HG02623 (cell line): Measurements from ENCODE around the gene DUSP14.

Source experiments
- ATAC-seq: cut with Tn5 transposase; IDR thresholded peaks from one replicate; pipeline ENCODE4 v1.9.1; 2021; ENCODE audit warnings: moderate library complexity; ENCODE audit not compliant: unreplicated experiment

Gene DUSP14

DNA sequence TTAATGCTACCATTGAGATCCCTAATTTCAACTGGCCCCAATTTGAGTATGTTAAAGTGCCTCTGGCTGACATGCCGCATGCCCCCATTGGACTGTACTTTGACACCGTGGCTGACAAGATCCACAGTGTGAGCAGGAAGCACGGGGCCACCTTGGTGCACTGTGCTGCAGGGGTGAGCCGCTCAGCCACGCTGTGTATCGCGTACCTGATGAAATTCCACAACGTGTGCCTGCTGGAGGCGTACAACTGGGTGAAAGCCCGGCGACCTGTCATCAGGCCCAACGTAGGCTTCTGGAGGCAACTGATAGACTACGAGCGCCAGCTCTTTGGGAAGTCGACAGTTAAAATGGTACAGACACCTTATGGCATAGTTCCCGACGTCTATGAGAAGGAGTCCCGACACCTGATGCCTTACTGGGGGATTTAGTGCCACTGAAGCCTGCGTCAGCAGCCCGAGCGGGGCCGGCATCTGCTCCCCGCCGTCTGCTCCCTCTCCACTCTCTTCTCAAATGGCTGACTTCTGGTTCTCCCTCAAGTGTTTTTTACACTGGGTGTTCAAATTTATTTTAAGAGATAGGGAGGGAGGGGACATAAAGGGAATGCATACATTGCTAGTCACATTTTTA lies 22.9 kb downstream of the DUSP14 start:
- no peak for ATAC-seq

DNA sequence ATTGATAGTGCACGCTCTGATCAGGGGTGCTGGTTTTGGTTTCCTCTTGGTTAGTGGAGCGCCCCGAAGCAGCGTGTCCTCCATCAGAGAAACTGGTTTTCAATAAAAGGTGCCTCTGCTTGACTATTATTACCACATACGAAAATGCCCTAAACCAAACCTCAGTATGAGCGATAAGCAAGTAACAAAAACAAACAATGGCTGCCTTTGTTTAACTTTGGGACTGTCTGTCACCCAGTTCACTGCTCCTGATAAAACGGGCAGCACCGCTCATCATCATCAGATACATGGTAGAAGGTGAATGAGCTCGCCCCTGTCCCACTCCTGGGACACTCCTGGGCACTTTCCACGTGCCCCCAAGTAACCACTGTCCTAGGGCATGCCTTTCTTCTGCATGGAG lies 24.0 kb downstream of the DUSP14 start:
- no peak for ATAC-seq

DNA sequence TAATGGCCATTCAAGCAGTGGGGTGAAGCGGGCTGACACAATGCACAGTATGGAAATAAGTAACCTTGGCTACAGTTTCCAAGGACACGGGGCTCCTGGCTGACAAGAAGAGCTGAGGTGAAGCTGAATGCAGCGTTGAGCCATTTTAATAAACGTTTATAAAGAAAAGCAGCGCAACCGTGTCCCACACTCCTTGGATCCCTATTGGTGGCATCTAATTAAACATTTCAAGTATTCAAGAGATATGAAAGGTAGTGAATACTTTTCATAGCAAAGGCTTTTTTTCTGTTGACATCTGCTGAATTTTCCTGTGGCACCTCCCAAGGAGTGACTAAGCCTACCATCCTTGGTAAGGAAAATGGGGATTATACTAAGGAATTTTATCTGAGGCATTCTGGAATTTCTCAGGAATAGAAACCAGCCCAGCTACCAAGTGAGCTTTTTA lies 26.5 kb downstream of the DUSP14 start:
- no peak for ATAC-seq

DNA sequence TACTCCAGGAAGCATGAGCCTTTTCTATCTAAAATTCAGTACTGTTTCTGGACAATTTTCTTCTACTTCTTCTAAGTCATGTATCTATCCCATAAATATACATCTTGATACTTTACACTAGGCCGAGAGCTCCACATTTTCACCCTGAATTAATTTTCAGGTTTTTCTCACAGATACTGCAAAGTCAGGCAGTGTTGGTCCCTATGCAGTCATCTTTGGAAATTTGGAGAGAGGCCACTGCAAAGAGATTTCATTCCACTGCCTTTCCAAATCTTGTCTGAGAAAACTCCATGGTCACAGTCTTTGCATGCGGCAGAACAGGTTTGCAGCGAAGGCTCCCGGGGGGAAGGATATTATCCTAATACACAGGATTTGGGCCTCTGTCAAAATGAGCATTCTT lies 28.2 kb downstream of the DUSP14 start:
- no peak for ATAC-seq

DNA sequence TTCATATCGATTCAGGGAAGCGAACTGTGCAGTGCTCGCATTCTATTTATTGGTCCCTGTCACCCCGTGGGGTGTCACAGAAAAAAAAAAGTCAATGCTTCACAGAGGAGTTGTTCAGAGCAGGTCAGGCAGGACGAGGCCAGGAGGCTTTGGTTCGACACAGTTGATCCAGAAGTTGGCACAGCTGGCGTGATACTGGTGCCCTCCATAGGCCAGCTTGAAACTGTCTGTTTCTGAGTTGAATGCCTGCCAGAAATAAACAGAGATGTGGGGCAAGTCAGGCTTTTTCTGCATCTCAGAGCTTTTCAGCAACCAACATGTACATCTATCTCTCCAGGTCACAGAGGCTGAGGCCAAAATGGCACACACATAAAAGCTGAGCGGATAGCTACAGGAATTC lies 29.1 kb downstream of the DUSP14 start:
- no peak for ATAC-seq

DNA sequence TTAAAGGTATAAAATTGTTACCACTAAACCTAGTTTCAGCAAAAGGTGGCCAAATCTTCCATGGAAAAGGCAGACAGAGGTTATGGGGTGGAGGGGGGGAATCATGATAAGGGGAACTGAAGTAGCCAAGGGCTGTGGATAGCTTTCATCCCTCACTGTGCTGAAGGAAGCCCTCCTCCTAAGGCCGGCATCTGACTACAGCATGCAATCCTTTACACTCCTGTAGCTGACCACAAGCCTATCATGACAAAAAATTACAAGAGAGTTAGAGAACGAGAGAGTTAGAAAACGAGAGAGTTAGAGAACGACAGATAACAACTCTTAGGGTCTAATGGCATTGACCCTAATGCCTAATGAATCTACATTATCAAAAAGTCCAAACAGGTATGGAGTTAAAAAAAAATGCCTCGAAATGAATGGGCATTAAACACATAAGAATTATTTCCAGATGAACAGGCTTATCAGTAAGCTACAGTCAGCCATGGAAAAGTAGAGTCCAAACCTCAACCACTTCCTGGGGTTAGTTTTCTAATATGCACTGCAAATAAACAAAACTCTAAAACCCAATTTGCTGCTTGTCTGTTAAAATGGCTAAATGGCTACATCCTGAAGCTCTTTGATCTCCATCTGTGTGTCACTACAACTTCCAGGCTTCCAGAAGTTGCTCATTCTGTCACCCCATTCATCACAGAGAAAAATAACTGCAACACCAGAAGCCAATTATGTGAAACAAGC lies 29.7 kb downstream of the DUSP14 start:
- ATAC-seq: no peak

DNA sequence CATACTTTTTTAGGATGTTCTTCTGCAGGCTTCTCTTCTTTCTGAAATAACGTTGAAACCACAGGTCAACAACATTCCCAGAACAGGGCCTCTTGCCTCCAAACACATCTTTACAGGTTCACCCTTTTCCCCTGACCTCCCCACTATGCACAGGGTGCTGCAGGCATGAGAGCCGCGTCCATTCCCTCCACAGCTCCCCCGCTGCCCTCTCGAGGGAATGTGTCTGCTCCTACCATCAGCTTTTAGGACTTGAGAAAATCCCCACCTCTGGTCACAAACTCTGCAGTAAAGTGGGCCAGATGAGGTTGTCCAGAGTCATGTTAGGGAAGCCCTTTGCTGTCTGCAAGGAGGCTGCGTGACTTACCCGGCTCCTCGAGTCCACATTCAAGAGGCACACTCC lies 30.5 kb downstream of the DUSP14 start:
- ATAC-seq: no peak

DNA sequence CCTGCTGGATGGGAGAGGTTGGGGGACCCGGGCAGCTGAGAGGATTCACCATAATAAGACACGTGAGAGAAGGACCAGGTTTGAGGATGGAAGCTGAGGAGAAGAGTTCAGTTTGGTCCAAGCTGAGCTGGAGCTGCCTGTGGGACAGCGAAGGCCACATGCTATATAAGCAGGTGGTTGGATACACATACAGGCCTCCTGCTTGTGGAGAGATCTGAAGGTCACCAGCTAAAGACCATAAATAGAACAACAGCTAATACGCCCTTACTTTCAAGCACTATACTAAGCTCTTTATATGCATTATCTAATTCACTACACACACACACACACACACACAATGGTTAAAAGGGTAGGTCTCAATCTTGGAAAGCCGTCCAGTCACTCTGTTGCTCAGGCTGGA lies 32.1 kb downstream of the DUSP14 start:
- ATAC-seq: no peak

DNA sequence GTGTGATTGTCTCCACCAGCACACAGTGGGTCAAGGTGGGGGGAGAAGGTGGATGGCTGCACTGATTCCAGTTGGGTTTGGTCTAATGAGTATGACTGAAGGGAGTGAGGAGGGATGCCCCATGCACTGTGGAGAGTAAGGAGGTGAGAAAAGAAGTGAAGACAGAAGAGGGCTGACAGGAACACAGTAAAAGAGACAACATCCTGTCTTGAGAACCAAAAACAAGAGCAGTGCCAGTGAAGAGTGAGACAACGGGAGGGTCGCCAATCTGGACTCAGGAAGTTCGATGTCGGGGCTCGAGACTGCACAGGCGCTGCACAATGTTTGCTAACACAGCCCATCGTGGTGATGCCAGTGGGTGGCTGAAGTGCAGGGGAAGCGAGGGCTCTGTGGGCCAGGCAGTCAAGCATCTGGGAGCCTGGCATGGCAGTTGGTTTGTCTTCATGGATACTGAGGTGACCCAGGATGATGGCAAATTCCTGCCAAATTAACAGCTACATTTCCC lies 34.1 kb downstream of the DUSP14 start:
- ATAC-seq: no peak

DNA sequence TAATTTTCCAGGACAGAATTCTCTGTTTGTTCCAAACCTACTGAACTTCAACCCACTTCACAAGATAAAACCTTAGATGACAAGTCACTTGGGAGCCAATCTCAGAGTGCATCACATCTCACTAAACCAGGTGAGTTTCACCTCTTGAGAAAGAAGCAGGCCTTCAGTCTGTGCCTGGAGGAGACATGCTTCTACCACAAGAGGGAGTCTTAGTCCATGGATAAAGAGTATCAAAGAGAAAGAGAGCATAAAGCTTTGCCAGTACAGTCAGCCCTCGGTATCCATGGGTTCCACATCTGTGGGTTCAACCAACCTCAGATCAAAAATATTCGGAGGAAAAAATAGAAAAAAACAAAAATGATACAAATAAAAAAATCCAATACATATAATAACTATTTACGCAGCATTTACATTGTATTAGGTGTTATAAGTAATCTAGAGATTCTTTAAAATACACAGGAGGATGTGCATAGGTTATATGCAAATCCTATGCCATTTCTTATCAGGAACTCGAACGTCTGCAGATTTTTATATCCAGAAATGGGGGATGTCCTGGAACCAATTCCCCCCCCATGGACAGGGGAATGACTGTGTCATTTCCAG lies 37.7 kb downstream of the DUSP14 start:
- ATAC-seq: no peak

DNA sequence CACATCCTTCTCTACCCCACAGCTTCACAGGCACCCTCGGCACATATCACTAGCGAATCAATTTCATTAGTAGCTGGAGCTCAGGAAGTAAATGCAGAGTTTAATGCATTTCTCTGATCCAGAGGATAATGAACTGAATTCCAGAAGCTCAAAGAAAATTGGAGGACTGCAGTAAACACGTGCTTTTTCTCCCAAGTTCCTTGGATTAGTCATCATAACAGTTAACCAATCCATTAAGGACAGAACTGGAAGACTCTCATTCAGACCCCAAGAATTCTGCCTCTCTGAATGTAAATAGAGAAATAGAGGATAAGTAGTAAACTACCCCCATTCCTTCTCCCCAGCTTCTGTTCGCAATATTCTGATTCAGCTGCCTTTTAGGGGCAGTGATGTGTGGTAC lies 40.7 kb downstream of the DUSP14 start:
- no peak for ATAC-seq

DNA sequence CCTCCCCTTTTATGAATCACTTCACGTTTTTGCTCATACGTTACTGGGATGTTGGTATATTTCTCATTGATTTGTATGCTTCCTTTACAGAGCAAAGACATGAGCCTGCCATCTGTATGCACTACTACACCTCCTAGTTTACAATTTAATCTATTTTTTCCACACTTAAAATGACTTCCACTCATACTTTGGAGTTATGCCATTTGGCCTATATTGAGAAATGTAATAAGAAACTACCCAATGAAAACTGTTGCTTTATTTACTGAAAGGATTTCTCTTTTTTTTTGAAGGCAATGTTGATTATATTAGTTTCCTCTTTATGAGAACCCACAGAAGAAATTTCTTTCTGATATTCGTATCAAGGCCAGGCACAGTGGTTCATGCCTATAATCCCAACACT lies 43.1 kb downstream of the DUSP14 start:
- no peak for ATAC-seq

DNA sequence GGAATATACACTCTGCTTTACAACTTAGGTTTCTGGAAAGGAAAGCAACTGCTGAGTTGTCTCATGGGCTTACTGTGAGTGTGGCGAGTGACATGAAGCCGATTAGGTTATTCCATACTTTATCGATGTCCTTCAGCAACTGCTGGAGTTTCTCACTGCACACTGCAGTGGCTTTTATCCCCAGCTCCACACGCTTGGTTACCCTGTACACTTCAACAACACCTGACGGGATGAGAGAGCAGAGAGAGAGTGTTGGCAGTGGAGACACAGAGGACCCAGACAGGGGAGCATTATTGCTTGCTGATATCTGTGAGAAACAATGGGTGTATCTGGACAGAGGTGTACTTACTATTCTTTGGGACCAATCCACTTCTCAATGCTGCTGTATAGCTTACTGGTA lies 46.2 kb downstream of the DUSP14 start:
- ATAC-seq: no peak

DNA sequence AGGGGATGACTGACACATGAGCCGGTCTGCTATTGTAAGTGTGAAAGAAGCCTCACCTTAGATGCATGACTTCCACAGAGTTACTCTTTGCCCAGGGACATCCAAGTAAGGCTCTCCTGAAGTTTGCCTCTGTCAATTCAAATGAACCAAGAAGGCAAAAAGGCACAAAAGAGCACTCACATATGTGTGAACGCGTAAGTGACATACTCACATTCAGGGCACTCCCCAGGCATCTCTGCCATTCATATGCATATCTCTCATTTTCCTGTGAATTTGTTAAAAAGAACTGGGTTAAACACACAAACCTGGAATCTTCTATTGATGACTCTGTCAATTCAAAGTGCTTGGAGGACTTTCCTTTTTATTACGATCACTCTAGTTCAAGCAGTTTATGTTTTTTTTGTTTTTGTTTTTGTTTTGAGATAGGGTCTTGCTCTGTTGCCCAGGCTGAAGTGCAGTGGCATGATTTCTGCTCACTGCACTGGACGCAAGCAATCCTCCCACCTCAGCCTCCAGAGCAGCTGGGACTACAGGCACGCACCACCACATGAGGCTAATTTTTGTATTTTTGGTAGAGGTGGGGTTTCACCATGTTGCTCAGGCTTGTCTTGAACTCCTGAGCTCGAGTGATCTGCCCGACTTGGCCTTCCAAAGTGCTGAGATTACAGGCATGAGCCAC lies 49.4 kb downstream of the DUSP14 start:
- ATAC-seq: no peak

DNA sequence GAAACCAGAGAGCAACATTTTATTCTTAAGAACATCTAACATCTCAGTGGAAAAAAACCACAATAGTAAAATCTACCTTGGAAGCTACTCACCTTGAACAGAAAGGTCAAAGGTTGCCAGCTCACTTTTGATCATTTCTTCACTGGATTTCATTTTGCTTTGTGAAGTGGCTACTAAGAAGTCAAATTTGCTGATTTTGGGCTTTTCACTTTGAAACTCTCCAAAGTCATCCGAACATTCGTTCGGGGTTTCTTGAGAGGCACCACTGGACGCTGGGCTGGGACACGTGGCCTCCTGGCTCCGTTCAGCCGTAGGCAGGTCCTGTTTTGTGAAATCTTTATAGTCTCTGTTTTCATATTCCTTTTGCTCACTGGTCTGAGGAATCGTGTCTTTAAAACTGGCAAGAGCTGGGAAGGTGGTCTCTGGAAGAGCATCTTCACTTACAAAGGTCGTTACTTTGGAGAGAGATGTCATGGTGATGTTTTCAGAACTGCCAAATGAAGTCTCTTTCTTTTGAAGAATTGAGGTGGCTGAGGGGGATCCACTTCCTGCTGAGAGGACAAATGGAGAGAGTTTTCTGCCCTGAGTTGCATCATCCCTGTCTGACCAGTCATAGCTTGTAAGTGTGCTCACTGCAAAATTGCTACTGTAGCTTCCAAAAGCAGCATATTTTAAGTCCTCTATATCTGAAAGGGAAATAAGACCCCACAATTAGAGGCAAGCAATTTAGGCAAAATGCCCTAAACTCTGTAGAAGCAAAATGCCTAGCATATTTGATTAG lies 52.4 kb downstream of the DUSP14 start:
- ATAC-seq: no peak

DNA sequence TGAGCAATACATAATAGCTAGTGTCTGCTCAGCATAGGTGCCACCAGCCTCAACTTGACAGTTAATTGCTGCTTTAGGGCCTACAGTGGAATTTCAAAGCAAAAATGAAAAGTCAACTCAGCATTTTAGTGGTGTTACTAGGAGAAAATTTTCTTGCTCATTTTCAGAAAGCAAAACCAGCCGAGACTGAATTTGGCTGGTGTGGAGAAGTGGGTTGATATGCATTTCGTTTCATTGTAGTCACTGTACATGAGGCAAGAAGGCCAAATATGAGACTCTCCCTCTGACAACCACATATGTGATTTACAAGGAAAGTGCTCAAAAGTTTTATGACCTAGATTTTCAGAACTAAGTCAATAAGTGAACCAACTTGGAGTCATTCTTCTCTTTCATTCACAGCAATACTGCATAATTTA lies 54.0 kb downstream of the DUSP14 start:
- ATAC-seq: no peak

DNA sequence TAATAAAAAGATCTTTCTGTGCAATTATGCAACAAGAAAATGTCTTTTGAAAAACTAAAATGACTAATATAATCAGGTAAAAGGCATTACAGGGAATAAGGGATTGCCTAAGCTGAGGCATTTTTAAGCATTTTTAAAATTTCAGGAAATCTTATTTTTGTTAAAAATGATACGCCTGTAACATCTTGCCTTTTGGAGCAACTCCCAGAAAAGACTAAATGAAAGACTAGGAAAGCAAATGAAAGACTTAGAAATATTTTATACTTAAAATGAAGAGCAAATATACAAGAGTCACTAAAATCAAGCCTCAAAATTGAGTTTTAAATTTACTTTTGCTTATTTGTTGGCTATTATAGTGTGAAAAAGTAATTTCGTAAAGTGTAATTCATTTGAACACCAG lies 55.8 kb downstream of the DUSP14 start:
- no peak for ATAC-seq

DNA sequence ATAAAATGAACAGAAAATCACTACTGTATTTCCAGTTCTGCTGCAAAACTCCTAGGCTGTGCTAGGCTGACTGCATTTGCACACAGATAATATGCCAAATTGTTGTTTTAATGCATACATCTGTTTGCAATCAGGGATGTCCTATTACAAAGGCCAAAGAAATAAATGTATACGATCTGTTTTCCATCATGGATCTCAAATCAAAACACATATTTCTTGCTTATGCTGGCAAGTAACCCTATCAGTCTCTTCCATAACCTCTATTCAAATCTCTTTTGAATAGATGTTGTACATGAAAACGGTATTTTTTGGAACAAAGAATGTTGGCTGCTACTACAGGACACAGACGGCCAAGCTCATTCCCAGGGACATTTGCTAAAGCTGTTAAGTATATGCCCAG lies 56.6 kb downstream of the DUSP14 start:
- no peak for ATAC-seq

DNA sequence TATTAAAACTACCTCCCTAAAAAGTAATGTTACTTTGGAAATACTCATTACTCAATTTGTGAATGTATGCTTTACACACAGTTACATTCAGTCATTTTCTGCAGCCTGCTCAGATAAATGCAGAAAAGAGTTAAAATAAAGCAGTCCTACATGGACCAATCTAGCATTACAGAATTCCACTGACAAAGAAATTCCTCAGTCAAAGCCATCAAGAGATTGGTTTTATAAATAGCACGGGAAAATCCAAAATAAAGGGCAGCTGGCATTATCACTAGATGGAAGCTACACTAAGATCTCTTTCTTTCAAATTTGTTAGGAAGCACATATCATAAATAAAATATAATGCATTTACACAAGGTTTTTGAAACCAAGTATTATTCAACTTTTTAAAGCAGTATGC lies 58.3 kb downstream of the DUSP14 start:
- no peak for ATAC-seq

DNA sequence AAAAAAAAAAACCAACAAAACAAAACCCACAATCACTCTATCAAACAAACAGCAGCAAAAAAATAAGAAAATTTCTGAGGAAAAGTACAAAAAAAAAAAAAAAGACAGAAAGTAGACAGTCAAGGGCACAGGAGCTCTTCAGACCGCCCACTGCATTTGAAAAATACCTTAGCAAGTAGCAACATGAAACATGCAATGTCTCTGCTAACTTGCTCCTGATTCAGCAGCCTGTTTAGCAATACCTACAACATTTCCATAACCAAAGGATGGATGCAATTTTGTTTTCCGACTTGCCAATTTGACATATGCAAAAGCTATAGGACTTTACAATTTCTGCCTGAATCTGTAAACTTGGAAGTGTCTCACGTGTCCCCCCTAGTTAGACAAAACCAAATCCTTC lies 62.1 kb downstream of the DUSP14 start:
- ATAC-seq: no peak

DNA sequence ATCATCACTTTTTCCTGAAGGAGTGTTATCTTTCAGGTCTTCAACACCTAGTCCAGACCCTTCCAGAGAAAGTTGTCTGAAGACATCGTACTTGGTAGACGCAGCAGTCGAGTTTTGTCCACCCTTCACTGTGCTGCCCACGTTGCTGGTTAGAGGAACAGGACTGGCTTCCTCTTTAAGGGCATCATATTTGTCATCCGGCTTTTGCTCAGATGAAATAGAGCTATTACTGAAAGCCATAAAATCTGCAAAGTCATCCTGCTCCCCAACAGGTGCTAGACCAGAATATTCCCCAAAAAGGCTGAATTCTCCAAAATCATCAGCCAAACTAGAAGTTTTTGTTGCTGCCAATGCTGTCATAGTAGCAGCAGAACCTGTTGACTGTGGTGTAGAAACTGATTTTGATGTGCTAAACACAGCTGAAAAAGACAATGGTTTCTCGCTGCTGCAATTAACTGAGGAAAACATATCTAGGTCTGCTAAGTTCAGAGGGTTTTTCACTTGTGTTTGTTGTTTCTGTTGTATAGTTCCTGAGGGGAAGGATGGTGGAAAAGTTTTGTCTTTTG lies 63.8 kb downstream of the DUSP14 start:
- no peak for ATAC-seq
